SK-N-MC (cell line): ENCODE data around the gene SHB.

Experiments used
- EZH2 ChIP-seq: fragments of 200-600 bp; sonication (generic); IDR thresholded peaks from one replicate; pipeline ENCODE4 v1.6.1; 2017; ENCODE audit warnings: antibody characterized with exemption
- FOXP2 ChIP-seq: optimal IDR thresholded peaks from 2 replicates; pipeline ENCODE3; 2011; ENCODE audit warnings: mild to moderate bottlenecking, moderate library complexity; ENCODE audit not compliant: insufficient read depth; ENCODE audit errors: extremely low read length, control extremely low read depth
- POLR2AphosphoS5 ChIP-seq: IDR thresholded peaks from 2 replicates; pipeline ENCODE4 v1.6.1; 2012; ENCODE audit warnings: mild to moderate bottlenecking, low read depth, low read length, borderline replicate concordance

GRCh38 chr9:38015266-38015665 is 53.8 kb downstream of the SHB start:
- no peak for TF ChIP-seq EZH2
- no peak for TF ChIP-seq POLR2AphosphoS5
- no peak for TF ChIP-seq FOXP2
